Nephron (organoid): ENCODE results near the gene IL19.

Experiments used
- H3K27ac Mint-ChIP-seq, 3 experiments: 2 replicates each; pipeline ENCODE4 v1.8.0; 2020; ENCODE audit warnings: mixed read lengths in 3 of 3, mild to moderate bottlenecking in 2 of 3, moderate library complexity in 1 of 3
- H3K27me3 Mint-ChIP-seq: 2 replicates; pipeline ENCODE4 v1.8.0; 2021; ENCODE audit warnings: low read depth, mild to moderate bottlenecking, moderate library complexity, mixed read lengths
- H3K36me3 Mint-ChIP-seq: 2 replicates; pipeline ENCODE4 v1.8.0; 2020; ENCODE audit warnings: low read depth, mixed read lengths
- H3K4me1 Mint-ChIP-seq: 2 replicates; pipeline ENCODE4 v1.8.0; 2020; ENCODE audit warnings: mixed read lengths
- H3K4me3 Mint-ChIP-seq, 3 experiments: 2 replicates each; pipeline ENCODE4 v1.8.0; 2020; ENCODE audit warnings: mild to moderate bottlenecking in 3 of 3, mixed read lengths in 3 of 3, moderate library complexity in 2 of 3
- H3K9me3 Mint-ChIP-seq: 2 replicates; pipeline ENCODE4 v1.8.0; 2020; ENCODE audit warnings: mixed read lengths
- TF ChIP-seq, protein P1 (sequence below), 3 experiments: fragments of 200-600 bp; sonication (generic); IDR thresholded peaks; one replicate each; pipeline ENCODE4 v1.5.0; 2021; ENCODE audit warnings: antibody characterized with exemption in 3 of 3; ENCODE audit not compliant: unreplicated experiment in 3 of 3

The IL19 gene

DNA sequence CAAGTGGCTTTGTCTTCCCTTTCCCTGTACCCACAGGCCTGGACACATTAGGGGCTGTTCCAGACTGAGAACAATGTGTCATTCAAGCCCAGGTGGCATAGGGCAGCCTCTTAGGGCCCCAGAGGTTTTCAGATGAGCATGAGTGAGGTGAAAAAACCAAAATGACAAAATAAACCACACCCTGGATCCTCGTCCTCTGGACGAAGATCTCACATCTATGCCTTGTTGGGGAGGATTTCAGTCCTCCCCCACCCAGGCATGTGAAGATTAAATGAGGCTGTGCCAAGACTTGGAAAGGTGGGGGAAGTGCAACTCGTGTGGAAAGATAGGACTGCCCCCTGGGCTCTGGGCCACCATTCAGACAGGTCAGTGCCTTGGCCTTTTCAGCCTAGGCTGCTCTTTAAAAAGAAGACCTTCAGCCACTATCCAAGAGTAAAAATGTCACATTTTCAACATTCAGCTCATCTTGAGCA is 32.8 kb upstream of the IL19 start:
- TF ChIP-seq, protein P1, sequence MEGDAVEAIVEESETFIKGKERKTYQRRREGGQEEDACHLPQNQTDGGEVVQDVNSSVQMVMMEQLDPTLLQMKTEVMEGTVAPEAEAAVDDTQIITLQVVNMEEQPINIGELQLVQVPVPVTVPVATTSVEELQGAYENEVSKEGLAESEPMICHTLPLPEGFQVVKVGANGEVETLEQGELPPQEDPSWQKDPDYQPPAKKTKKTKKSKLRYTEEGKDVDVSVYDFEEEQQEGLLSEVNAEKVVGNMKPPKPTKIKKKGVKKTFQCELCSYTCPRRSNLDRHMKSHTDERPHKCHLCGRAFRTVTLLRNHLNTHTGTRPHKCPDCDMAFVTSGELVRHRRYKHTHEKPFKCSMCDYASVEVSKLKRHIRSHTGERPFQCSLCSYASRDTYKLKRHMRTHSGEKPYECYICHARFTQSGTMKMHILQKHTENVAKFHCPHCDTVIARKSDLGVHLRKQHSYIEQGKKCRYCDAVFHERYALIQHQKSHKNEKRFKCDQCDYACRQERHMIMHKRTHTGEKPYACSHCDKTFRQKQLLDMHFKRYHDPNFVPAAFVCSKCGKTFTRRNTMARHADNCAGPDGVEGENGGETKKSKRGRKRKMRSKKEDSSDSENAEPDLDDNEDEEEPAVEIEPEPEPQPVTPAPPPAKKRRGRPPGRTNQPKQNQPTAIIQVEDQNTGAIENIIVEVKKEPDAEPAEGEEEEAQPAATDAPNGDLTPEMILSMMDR (IDR thresholded peaks at IDR 0.05; ENCODE audit: unreplicated experiment in 3 of 3), result no peak
- Mint-ChIP-seq H3K9me3 (no peaks in the 10 kb centered on the region), H3K4me1 (peaks cover 40% of the 10 kb centered on the region), H3K4me3 (no peak overlapping the region), H3K27ac (no peak overlapping the region), H3K27me3 (peaks cover 3% of the 10 kb centered on the region), H3K36me3 (peaks cover 9% of the 10 kb centered on the region)

DNA sequence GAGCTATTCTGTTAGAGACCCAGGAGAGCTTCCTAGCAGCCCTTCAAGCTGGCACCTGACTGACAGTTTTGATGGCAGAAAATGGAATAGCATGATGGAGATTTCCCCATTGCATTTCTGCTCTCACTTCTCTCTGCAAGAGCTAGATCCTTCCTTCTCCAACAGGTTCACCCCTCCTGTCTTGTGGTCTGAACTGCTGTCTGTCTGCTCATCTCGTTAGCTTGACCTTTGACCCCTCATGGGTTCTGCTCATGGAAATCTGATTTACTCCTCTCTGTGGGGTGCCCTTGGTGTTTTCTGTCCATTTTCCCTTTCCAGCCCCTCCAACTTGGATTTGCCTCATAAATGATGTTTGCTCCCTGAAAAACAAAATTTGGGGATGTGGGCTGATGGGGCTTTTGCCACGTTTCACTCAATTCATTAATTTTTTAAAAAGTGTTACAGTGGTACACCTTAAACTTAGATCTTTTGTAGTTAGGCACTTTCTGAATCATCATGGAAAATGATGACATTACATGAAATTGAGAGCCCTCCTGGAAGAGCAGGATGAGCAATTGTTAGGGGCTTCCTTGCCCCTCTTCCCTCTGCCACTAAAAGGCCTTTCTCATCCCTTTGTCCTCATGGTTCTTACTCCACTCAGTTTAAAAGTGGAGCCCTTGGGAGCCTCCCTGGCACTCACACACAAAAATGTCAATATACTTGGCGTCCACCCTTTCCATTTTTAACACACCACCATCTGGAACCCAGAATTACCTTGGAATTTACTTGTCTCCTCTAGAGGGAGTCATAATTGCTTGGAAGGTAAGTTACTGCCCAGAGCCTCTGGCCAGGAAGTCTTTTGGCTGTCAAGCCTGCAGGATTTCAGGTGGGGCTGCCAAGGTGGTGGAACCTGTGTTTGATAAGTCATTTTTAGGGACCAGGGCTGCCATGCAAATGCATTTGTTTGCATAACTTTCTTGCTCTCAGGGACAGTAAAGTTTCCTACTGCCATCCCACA is 31.9 kb upstream of the IL19 start:
- no peaks in the 10 kb centered on the region for H3K9me3 Mint-ChIP-seq
- no peak overlapping the region for H3K4me3 Mint-ChIP-seq
- peaks cover 40% of the 10 kb centered on the region for H3K4me1 Mint-ChIP-seq
- peak overlapping the region in 1 of 3 experiments; percentile 39 for H3K27ac Mint-ChIP-seq
- TF ChIP-seq, protein P1 (IDR thresholded peaks at IDR 0.05; ENCODE audit: unreplicated experiment in 3 of 3), result peak in 2 of 3 experiments; percentile 21 to 23
- peaks cover 6% of the 10 kb centered on the region for H3K27me3 Mint-ChIP-seq
- H3K36me3 Mint-ChIP-seq, result peaks cover under 1% of the 10 kb centered on the region

DNA sequence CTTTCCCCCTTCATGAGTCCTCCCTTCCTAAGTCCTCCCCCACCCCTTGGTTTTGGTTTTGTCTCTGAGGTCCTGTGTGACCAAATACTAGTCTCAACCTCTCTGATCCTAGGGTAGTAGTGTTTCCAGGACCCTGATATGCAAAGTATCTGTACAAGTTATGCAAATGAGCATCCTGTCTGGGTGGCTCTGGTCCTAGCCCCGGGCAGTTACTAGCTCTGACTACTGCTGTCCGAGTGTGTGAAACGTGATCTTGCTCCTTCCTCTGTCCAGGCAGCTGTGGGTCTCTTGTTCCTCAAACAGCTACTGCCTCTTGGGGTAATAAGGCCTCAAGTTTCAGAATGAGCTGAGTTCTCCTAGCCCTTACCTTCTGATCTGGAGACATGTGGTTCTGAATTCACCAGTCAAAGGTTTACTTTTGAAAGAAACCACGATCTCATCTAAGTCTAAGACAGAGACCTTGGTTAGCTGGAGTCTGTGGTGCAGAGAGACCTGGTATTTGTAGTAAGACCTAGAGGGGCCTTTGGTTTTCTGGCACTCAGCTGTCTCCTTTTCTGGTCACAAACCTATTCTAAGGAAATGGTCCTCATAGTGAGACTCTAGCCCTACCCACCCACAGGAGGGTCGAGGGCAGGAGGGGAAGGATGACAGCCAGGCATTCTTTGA is 31.0 kb upstream of the IL19 start:
- H3K4me1 Mint-ChIP-seq, result peaks cover 40% of the 10 kb centered on the region
- H3K27me3 Mint-ChIP-seq, result peaks cover 10% of the 10 kb centered on the region
- no peaks in the 10 kb centered on the region for H3K36me3 Mint-ChIP-seq
- H3K9me3 Mint-ChIP-seq, result no peaks in the 10 kb centered on the region
- no peak overlapping the region for H3K4me3 Mint-ChIP-seq
- TF ChIP-seq, protein P1 (IDR thresholded peaks at IDR 0.05; ENCODE audit: unreplicated experiment in 3 of 3), result no peak
- H3K27ac Mint-ChIP-seq, result no peak overlapping the region

DNA sequence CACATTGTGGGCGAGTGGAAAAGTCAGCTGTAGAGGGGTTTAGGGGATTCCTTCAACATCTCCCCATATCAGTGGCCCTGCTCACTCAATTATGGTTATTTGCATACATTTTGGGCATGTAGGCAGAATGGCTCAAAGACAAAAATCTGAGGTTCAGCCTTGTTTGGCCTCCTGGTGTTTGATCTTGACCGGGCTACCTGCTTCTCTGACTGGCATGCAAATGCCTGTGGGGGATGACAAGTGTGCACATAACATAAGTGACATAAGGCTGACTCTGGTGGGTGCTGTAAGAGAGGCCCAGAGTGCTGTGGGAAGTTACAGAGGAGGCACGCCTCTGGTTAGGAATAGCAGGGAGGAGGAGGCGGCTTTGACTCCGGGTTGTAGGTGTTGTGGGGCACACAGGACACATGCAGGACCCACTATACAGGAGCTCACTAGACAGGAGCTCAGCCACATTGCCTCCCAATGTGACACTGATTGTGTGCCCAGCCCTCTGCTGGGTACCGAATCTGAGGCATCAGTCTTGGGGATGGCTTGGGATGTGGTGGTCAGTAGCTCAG is 29.4 kb upstream of the IL19 start:
- no peaks in the 10 kb centered on the region for H3K9me3 Mint-ChIP-seq
- H3K36me3 Mint-ChIP-seq, result no peaks in the 10 kb centered on the region
- H3K27me3 Mint-ChIP-seq, result peaks cover 11% of the 10 kb centered on the region
- peaks cover 40% of the 10 kb centered on the region for H3K4me1 Mint-ChIP-seq
- H3K27ac Mint-ChIP-seq, result no peak overlapping the region
- TF ChIP-seq, protein P1 (IDR thresholded peaks at IDR 0.05; ENCODE audit: unreplicated experiment in 3 of 3), result no peak
- no peak overlapping the region for H3K4me3 Mint-ChIP-seq

DNA sequence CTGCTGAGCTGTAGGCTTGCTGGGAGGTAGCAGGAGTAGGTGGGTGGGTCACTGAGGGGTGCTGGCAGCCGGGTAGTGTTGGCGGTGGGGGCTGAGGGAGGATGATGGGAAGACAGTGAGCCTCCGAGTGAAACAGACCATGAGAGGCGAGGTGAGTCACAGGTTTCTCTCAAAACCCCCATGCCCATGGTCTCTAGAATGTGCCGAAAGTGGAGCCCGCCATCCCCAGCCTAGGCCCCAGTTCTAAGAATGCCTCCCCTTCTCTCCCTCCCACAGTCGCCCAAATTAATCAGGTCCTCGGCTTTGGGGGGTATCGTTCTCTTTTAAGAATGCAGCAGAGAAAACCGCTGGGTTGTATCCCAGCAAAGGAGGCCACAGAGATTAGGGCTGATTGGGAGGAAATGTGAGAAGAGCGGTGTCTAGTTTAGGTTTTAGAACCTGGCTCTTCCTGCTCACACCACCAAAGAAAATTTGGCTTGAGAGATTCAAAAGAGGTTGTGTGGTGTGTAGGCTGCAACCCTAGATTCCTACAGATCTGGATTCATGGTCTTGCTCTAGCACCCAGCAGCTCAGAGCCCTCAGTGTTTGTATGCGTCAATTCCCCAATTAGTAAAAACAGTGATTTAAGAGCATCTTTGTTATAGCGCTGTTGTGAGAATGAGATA is 27.7 kb upstream of the IL19 start:
- H3K4me3 Mint-ChIP-seq, result no peak overlapping the region
- H3K36me3 Mint-ChIP-seq, result no peaks in the 10 kb centered on the region
- TF ChIP-seq, protein P1 (IDR thresholded peaks at IDR 0.05; ENCODE audit: unreplicated experiment in 3 of 3), result no peak
- H3K4me1 Mint-ChIP-seq, result peaks cover 31% of the 10 kb centered on the region
- H3K27ac Mint-ChIP-seq, result no peak overlapping the region
- peaks cover 11% of the 10 kb centered on the region for H3K27me3 Mint-ChIP-seq
- no peaks in the 10 kb centered on the region for H3K9me3 Mint-ChIP-seq
